Measurements from ENCODE around the gene MPEG1.

DNA sequence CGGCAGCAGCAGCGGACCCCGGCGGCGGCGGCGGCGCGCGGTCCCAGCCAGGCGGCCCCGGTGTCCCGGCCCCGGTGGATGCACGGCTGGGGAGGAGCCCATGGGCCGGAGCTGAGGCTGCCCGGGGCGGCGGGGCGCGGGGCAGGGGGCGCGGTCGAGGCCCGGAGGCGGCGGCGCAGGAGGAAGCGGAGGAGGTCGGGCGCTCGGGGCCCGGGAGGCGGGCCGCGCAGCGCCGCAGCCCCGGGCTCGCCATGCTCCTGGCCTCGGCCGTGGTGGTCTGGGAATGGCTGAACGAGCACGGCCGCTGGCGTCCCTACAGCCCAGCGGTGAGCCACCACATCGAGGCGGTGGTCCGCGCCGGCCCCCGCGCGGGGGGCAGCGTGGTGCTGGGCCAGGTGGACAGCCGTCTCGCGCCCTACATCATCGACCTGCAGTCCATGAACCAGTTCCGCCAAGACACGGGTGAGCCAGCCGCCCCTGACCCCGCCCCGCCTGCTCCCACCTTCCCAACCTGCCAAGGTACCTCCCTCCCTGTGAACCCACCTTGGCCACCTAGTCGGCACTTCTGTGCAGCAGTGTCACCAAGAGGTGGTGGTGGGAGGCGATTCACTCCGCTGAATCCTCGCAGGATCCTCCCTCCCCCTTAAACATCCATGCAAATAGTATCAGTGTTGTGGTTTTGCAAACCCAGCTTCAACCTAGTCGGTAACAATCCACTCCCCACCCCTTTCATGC, 40.2 kb downstream of the MPEG1 start:
- TF ChIP-seq, protein P1, sequence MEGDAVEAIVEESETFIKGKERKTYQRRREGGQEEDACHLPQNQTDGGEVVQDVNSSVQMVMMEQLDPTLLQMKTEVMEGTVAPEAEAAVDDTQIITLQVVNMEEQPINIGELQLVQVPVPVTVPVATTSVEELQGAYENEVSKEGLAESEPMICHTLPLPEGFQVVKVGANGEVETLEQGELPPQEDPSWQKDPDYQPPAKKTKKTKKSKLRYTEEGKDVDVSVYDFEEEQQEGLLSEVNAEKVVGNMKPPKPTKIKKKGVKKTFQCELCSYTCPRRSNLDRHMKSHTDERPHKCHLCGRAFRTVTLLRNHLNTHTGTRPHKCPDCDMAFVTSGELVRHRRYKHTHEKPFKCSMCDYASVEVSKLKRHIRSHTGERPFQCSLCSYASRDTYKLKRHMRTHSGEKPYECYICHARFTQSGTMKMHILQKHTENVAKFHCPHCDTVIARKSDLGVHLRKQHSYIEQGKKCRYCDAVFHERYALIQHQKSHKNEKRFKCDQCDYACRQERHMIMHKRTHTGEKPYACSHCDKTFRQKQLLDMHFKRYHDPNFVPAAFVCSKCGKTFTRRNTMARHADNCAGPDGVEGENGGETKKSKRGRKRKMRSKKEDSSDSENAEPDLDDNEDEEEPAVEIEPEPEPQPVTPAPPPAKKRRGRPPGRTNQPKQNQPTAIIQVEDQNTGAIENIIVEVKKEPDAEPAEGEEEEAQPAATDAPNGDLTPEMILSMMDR (IDR thresholded peaks at IDR 0.05), result no peak
- TF ChIP-seq POLR2A (IDR thresholded peaks at IDR 0.05; ENCODE audit: low read length) (no peak), CEBPB (IDR thresholded peaks at IDR 0.05) (no peak), BHLHE40 (IDR thresholded peaks at IDR 0.05; ENCODE audit: low read depth, low read length) (no peak), RCOR1 (IDR thresholded peaks at IDR 0.05; ENCODE audit: low read depth, low read length) (no peak), TP53 (CRISPR knock-in tag; IDR thresholded peaks at IDR 0.05) (no peak), RNF2 (IDR thresholded peaks at IDR 0.05; ENCODE audit: borderline replicate concordance, low read depth) (no peak), EHMT2 (IDR thresholded peaks at IDR 0.05; ENCODE audit: low read depth) (no peak), EP300 (IDR thresholded peaks at IDR 0.05) (no peak), ZFP36 (IDR thresholded peaks at IDR 0.05; ENCODE audit: borderline replicate concordance, partially characterized antibody) (no peak), FOSB (CRISPR knock-in tag; IDR thresholded peaks at IDR 0.05) (no peak)
